Mucosa of rectum (tissue), 2 donors: ENCODE data around the gene SKAP1.

Source experiments
- H3K27ac ChIP-seq, 2 donors: one replicate each; pipeline ENCODE4 v1.7.0; 2013; ENCODE audit warnings: inconsistent platforms in 2 of 2, low read depth in 2 of 2, low read length in 2 of 2
- H3K27me3 ChIP-seq, 2 donors: one replicate each; pipeline ENCODE4 v1.7.0; 2013; ENCODE audit warnings: low read length in 2 of 2; ENCODE audit not compliant: control insufficient read depth in 2 of 2, insufficient read depth in 2 of 2
- H3K36me3 ChIP-seq, 2 donors: one replicate each; pipeline ENCODE4 v1.7.0; 2013; ENCODE audit warnings: low read length in 2 of 2; ENCODE audit not compliant: control insufficient read depth in 2 of 2, insufficient read depth in 2 of 2
- H3K4me1 ChIP-seq, 2 donors: one replicate each; pipeline ENCODE4 v1.7.0; 2013; ENCODE audit warnings: low read length in 2 of 2, mild to moderate bottlenecking in 1 of 2; ENCODE audit not compliant: control insufficient read depth in 2 of 2, insufficient read depth in 2 of 2
- H3K4me3 ChIP-seq, 2 donors: one replicate each; pipeline ENCODE4 v1.7.0; 2013; ENCODE audit warnings: low read length in 2 of 2
- H3K9ac ChIP-seq, 2 donors: one replicate each; pipeline ENCODE4 v1.7.0; 2013; ENCODE audit warnings: low read length in 2 of 2, low read depth in 1 of 2, mild to moderate bottlenecking in 1 of 2
- H3K9me3 ChIP-seq, 2 donors: one replicate each; pipeline ENCODE4 v1.7.0; 2013; ENCODE audit warnings: low read length in 2 of 2; ENCODE audit not compliant: control insufficient read depth in 2 of 2
- donor health status: healthy.
- donor health status: Normal muscosa, but diverticular disease.

The SKAP1 gene

DNA sequence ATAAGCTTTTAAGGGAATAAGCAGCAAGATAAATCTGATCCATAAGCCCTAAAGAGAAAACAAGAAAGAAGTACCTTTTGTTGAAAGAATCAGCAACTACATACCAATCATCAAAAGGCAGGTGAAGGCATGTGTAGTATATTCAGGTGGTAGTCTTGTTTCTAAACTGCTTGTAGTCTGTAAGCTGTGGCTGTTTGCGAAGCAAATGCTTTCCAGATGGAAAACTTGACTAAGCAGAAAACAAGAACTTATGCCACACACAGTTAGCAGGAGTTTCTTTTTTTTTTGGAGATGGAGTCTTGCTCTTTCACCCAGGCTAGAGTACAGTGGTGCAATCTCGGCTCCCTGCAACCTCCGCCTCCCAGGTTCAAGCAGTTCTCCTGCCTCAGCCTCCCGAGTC, 334.4 kb downstream of the SKAP1 start:
- Histone ChIP-seq H3K9me3 (no peaks in the 10 kb centered on the region), H3K36me3 (no peaks in the 10 kb centered on the region), H3K4me1 (peaks cover 8 to 14% of the 10 kb centered on the region in 2 donors), H3K27ac (no peak overlapping the region), H3K4me3 (no peak overlapping the region), H3K9ac (no peak overlapping the region), H3K27me3 (no peaks in the 10 kb centered on the region)

- Histone ChIP-seq H3K36me3 (no peaks in the 10 kb centered on the region), H3K9me3 (no peaks in the 10 kb centered on the region), H3K9ac (peak overlapping the region in 1 of 2 donors; percentile 33), H3K27me3 (no peaks in the 10 kb centered on the region), H3K4me3 (peak overlapping the region in 1 of 2 donors; percentile 16), H3K4me1 (peaks cover 4 to 8% of the 10 kb centered on the region in 2 donors), H3K27ac (peak overlapping the region; percentile 59 to 83)
Observed at GRCh38 chr17:48093341-48094045, 336.5 kb downstream of the SKAP1 start.

DNA sequence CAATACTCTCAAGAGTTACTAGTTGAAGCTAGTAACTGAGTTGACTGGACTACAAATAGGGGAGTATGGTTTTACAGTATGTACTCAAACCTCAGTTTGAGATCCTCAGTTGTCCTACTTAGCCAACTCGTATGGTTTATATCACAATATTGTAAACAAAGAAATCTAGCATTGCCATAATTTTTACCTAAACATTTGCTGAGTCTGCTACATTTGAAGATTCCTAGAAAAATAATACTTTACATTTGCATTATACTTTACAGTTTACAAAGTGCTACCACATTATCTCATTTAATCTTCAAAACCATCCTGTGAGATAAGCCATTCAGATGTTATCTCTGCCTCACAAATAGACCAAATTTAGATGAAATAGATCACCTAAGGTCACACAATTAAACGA, 345.1 kb downstream of the SKAP1 start:
- Histone ChIP-seq H3K4me1 (peaks cover 0 to 7% of the 10 kb centered on the region in 2 donors), H3K9ac (no peak overlapping the region), H3K36me3 (no peaks in the 10 kb centered on the region)

More for the DNA sequence above, 345.1 kb downstream of the SKAP1 start:
- Histone ChIP-seq H3K4me3 (no peak overlapping the region), H3K27ac (no peak overlapping the region), H3K27me3 (no peaks in the 10 kb centered on the region), H3K9me3 (no peaks in the 10 kb centered on the region)
